HL-60 (cell line): ENCODE results near the gene AFTPH.

ENCODE experiments used
- DNase-seq, 2 experiments: peaks; one replicate each; pipeline ENCODE4 v3.0.0-alpha.2; 2010 to 2020; ENCODE audit warnings: low read depth in 1 of 2, low spot score in 1 of 2
- H3K27ac ChIP-seq: fragments of 250-450 bp; sonication (Bioruptor Pico); replicated peaks from 2 replicates; pipeline ENCODE4 v1.5.1; 2020; ENCODE audit warnings: mild to moderate bottlenecking, moderate library complexity
- H3K27me3 ChIP-seq: fragments of 250-450 bp; sonication (Bioruptor Pico); 2 replicates; pipeline ENCODE4 v1.5.1; 2021; ENCODE audit warnings: mild to moderate bottlenecking, moderate library complexity; ENCODE audit not compliant: insufficient read depth, poor library complexity, severe bottlenecking
- H3K4me3 ChIP-seq: replicated peaks from 2 replicates; pipeline ENCODE4 v1.5.1; 2011; ENCODE audit warnings: mild to moderate bottlenecking, control low read depth, low read length; ENCODE audit not compliant: insufficient read depth
- CTCF ChIP-seq: IDR thresholded peaks from one replicate; pipeline ENCODE4 v1.5.1; 2011; ENCODE audit warnings: low read length, control low read depth, inconsistent platforms; ENCODE audit not compliant: insufficient read depth
- GABPA ChIP-seq: IDR thresholded peaks from 2 replicates; pipeline ENCODE4 v1.6.1; 2012; ENCODE audit warnings: low read depth
- POLR2AphosphoS5 ChIP-seq: IDR thresholded peaks from 2 replicates; pipeline ENCODE4 v1.6.1; 2012; ENCODE audit warnings: low read depth
- REST ChIP-seq: IDR thresholded peaks from 2 replicates; pipeline ENCODE4 v1.6.1; 2012; ENCODE audit warnings: low read depth; ENCODE audit not compliant: insufficient replicate concordance
- SPI1 ChIP-seq: IDR thresholded peaks from 2 replicates; pipeline ENCODE4 v1.6.1; 2012; ENCODE audit warnings: low read depth, mild to moderate bottlenecking, borderline replicate concordance

Gene AFTPH

GRCh38 chr2:64514008-64514407 is 10.1 kb upstream of the AFTPH start:
- no peak for DNase-seq
- H3K27ac ChIP-seq, result no peak overlapping the region
- no peak overlapping the region for H3K4me3 ChIP-seq
- no peaks in the 10 kb centered on the region for H3K27me3 ChIP-seq
- TF ChIP-seq REST, result no peak
- no peak for TF ChIP-seq CTCF
- TF ChIP-seq SPI1, result no peak
- no peak for TF ChIP-seq POLR2AphosphoS5
- no peak for TF ChIP-seq GABPA

- Histone ChIP-seq H3K4me3 (no peak overlapping the region), H3K27ac (no peak overlapping the region), H3K27me3 (no peaks in the 10 kb centered on the region)
- TF ChIP-seq GABPA, result no peak
- TF ChIP-seq REST, result no peak
- DNase-seq, result no peak
Observed at GRCh38 chr2:64515086-64515485, 9.0 kb upstream of the AFTPH start.

GRCh38 chr2:64516651-64517510 is 7.2 kb upstream of the AFTPH start:
- TF ChIP-seq POLR2AphosphoS5, result no peak
- no peak for TF ChIP-seq SPI1
- TF ChIP-seq CTCF, result no peak
- no peak for TF ChIP-seq REST
- no peak for TF ChIP-seq GABPA
- no peak for DNase-seq

More at GRCh38 chr2:64516651-64517510, 7.2 kb upstream of the AFTPH start:
- Histone ChIP-seq H3K4me3 (no peak overlapping the region), H3K27ac (no peak overlapping the region), H3K27me3 (no peaks in the 10 kb centered on the region)
